Heart right ventricle (tissue), 16 donors: ENCODE data around the gene NRL. TPM values are rescaled to one million over a fixed set of nuclear protein-coding genes. Genes with fewer than 3 reads are reported as not detected.

ENCODE experiments used
- ATAC-seq, 8 donors: fragments of 200-7000 bp; cut with Tn5 transposase; one replicate each; pipeline ENCODE4 v1.9.1; 2020; ENCODE audit warnings: mild to moderate bottlenecking in 8 of 8, moderate library complexity in 8 of 8, moderate number of reproducible peaks in 1 of 8
- DNase-seq, 2 donors: peaks; one replicate each; pipeline ENCODE4 v3.0.0-alpha.2; 2020
- H3K27ac ChIP-seq, 10 donors: fragments of 200-600 bp; sonication (generic) in 2 of 10; one replicate each; pipeline versions ENCODE4 v1.5.0 to v1.8.0; 2020 to 2022; ENCODE audit warnings: mild to moderate bottlenecking in 3 of 10
- H3K27me3 ChIP-seq, 7 donors: fragments of 200-600 bp; one replicate each; pipeline ENCODE4 v1.8.0; 2021 to 2022; ENCODE audit warnings: mild to moderate bottlenecking in 2 of 7
- H3K36me3 ChIP-seq, 9 donors: fragments of 200-600 bp; sonication (generic) in 1 of 9; one replicate each; pipeline versions ENCODE4 v1.5.0 to v1.8.0; 2020 to 2022; ENCODE audit warnings: mild to moderate bottlenecking in 2 of 9
- H3K4me1 ChIP-seq, 9 donors: fragments of 200-600 bp; sonication (generic) in 1 of 9; one replicate each; pipeline versions ENCODE4 v1.5.0 to v1.8.0; 2020 to 2022; ENCODE audit warnings: mild to moderate bottlenecking in 4 of 9
- H3K4me3 ChIP-seq, 10 donors: fragments of 200-600 bp; sonication (generic) in 2 of 10; one replicate each; pipeline versions ENCODE4 v1.5.0 to v1.8.0; 2020 to 2022; ENCODE audit warnings: mild to moderate bottlenecking in 7 of 10, moderate library complexity in 2 of 10
- H3K9me3 ChIP-seq, 11 donors: fragments of 200-600 bp in 10 of 11; sonication (generic) in 2 of 11; one replicate each; pipeline versions ENCODE4 v1.5.0 to v1.8.0; 2013 to 2022; ENCODE audit warnings: mild to moderate bottlenecking in 2 of 11, control low read depth in 1 of 11, moderate library complexity in 1 of 11
- CTCF ChIP-seq, 9 donors: fragments of 200-600 bp; sonication (generic) in 2 of 9; IDR thresholded peaks; one replicate each; pipeline versions ENCODE4 v1.5.0 to v1.8.0; 2021 to 2022; ENCODE audit warnings: antibody characterized with exemption in 9 of 9, mild to moderate bottlenecking in 5 of 9, moderate library complexity in 1 of 9
- WGBS, 2 donors: extraction: QIAGEN DNeasy Blood & Tissue Kit; methylation state at CpG; one replicate each; pipeline ENCODE4 v1.1.7; 2013; ENCODE audit warnings: inconsistent platforms in 1 of 2; 5-methylcytosine and 5-hydroxymethylcytosine counted together
- intact Hi-C, 10 donors: fragments of 100-400 bp; cut with DNase I; formaldehyde crosslinking; loops; one replicate each; pipeline versions ENCODE4 v1.11.1 to v1.14.2; 2022
- polyA plus RNA-seq, 2 donors: library from polyadenylated mRNA; stranded (reverse); fragments of 200-250 nt; gene quantifications; one replicate each; pipeline ENCODE4 v1.2.3, GENCODE V29; 2013
- total RNA-seq, 10 donors: library from RNA; stranded (reverse); fragmentation: NEBNext Ultra II Directional in 3 of 10; extraction: Animal tissue kit (Norgen Biotek cat#: 25700) in 3 of 10; gene quantifications; one replicate each; pipeline versions ENCODE4 v1.2.1 to v1.2.4, GENCODE V29; 2021 to 2023
- donor health status: Arrhythmogenic right ventricular cardiomyopathy.
- donor health status: ischemic (EF 13 %, LVEDD 7.1; RV severe dilation, severe dysfunction).
- donor health status: healthy with polysubstance abuse.
- donor health status: DM: no; HTN: yes; CAD: no.
- donor health status: DM: no; HTN: no; CAD: no.
- donor health status: ischemic (EF 25% LVEDD 6.9; RV normal size, moderate dysfunction).
- donor health status: ischemic (EF 25% LVEDD 5.7; RV mildly dilated, moderate dysfunction).
- donor health status: healthy.
- donor health status: DM: yes; HTN: yes; CAD: no.
- donor health status: Ischemic cardiomyopathy.
- donor health status: ischemic (EF 35%, LVEDD 5.7; RV mildly dilated, moderate dysfunction).
- donor health status: nonischemic (EF 11% LVEDD 7.7; RV severe dilation, severe dysfunction).
- donor health status: DM: yes; HTN: yes; CAD: no.
- donor health status: PGD.
- donor health status: ischemic (EF 29% LVEDD 5.4; RV normal size, mild dysfunction).
- donor health status: nonischemic (EF 23%, LVEDD 6.1; RV moderate dilation, normal function).

Gene NRL
- total and polyA plus RNA-seq, 12 donors, result 1.5 to 3.5 (median 2.2) TPM

DNA sequence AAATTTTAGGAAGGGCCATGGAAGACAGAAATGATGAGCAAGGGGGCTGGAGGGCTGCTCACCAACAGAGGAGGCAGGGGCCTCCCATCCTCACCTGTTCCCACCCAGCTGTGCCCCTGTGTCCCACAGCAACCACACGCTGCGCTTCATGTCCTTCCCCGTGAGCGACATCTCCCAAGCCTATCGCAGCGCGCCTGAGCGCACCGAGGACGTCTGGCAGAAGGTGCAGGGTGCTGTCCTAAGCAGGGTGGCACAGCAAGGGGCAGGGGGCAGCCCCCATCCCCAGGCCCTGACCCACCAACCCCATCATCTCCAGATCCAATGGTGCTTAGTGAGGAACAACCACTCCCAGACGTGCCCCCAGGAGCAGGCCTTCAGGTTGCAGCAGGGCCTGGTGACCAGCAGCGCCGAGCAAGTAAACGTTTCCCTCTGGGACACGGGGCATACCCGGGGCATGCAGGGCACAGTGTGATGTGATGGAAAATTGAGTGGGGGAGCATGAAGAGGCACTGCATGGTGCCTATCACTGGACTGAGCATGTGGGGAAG, 54.8 kb downstream of the NRL start:
- intact Hi-C loops, result loop anchor here (2.0 to 5.0 kb wide), 9 partner anchors 29 to 101 kb away; partner anchors contain the start of genes PCK2 (in 3 of the 10) and IRF9 (in 2 of the 10)
- Histone ChIP-seq H3K4me3 (no peak overlapping the region), H3K4me1 (peaks cover 0 to 3% (median 0%) of the 10 kb centered on the region in 9 donors), H3K9me3 (no peaks in the 10 kb centered on the region), H3K27ac (no peak overlapping the region), H3K27me3 (no peaks in the 10 kb centered on the region), H3K36me3 (no peaks in the 10 kb centered on the region)
- no peak for TF ChIP-seq CTCF (IDR thresholded peaks at IDR 0.05)
- ATAC-seq (no peak), DNase-seq (no peak)
- 93 to 94% methylated on average over 16 of the region's 16 CpGs for WGBS, 2 donors

- Histone ChIP-seq H3K4me1 (peaks cover 0 to 3% (median 0%) of the 10 kb centered on the region in 9 donors), H3K27ac (no peak overlapping the region), H3K9me3 (no peaks in the 10 kb centered on the region), H3K36me3 (no peaks in the 10 kb centered on the region), H3K4me3 (no peak overlapping the region), H3K27me3 (peaks cover 0 to 4% (median 0%) of the 10 kb centered on the region in 7 donors)
- no peak for ATAC-seq
- no peak for TF ChIP-seq CTCF (IDR thresholded peaks at IDR 0.05)
- WGBS, 2 donors, result 90 to 91% methylated on average over 10 of the region's 10 CpGs
- intact Hi-C loops, result loop anchor here in 9 of 10 donors (1.0 to 5.0 kb wide), 10 partner anchors 30 to 102 kb away; partner anchors contain the start of genes PCK2 (in 3 of the 9) and IRF9 (in 2 of the 9)
- no peak for DNase-seq
These were observed 55.7 kb downstream of the NRL start for GRCh38 chr14:24058951-24059475.

DNA sequence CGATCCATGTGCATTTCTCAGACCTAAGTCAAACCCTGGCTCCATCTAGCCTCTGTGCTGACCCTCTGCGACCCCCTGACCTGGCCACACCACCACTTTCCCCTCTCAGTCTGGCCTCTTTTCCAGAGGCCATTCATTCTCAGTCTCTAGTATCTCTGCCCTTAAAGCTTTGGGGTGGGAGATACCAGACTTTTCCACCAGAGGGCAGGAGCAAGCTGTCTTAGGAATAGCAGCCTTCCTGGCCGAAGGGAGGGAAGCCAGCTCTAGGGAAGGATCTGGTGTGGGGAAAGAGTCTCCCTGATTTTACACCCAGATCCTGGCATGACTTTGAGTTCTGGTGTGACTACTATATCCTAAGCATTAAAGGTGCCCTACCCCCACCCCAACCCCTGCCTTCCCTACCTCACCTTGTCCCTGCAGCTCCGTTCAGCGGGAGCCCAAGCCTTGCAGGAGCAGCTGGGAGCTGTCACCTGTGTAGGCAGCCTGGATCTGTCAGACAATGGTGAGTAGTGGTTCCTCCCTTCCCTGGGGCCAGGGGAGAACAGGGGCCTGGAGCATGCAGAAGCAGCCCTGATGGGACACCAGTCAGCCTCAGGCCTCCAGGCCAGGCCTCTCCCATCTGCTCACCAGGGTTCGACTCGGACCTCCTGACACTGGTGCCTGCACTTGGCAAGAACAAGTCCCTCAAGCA, 56.3 kb downstream of the NRL start:
- Histone ChIP-seq H3K4me1 (peaks cover 0 to 3% (median 0%) of the 10 kb centered on the region in 9 donors), H3K4me3 (no peak overlapping the region), H3K36me3 (no peaks in the 10 kb centered on the region), H3K9me3 (no peaks in the 10 kb centered on the region), H3K27ac (no peak overlapping the region), H3K27me3 (peaks cover 0 to 6% (median 0%) of the 10 kb centered on the region in 7 donors)
- peak; percentile 29 to 42 for DNase-seq
- peak; percentile 48 to 94 (median 77) for TF ChIP-seq CTCF (IDR thresholded peaks at IDR 0.05)
- 44 to 57% methylated on average over 7 of the region's 7 CpGs for WGBS, 2 donors
- intact Hi-C loops, result loop anchor here in 9 of 10 donors (1.0 to 5.0 kb wide), 10 partner anchors 30 to 102 kb away; partner anchors contain the start of genes PCK2 (in 3 of the 9) and IRF9 (in 2 of the 9)
- ATAC-seq, result peak; percentile 68 to 91 (median 83)

DNA sequence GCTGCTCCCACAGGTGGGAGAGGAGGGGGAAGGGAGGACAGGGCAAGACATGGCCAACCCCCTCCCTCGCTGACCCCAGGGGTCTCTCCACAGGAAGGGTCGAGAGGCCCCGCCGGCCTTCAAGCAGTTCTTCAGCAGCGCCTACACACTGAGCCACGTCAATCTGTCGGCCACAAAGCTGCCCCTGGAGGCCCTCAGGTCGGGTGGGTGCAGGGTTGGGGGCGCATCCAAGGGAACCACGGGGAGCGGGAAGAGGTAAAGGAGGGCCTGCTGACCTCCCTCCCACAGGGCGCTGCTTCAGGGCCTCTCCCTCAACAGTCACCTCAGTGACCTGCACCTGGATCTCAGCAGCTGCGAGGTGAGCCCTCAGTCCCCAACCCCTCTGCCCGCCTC, 56.9 kb downstream of the NRL start:
- no peak for TF ChIP-seq CTCF (IDR thresholded peaks at IDR 0.05)
- H3K9me3 ChIP-seq, result no peaks in the 10 kb centered on the region
- H3K27ac ChIP-seq, result no peak overlapping the region
- H3K4me1 ChIP-seq, result peaks cover 0 to 4% (median 0%) of the 10 kb centered on the region in 9 donors
- no peak overlapping the region for H3K4me3 ChIP-seq
- WGBS, 2 donors, result 57 to 60% methylated on average over 14 of the region's 14 CpGs
- H3K27me3 ChIP-seq, result peaks cover 0 to 6% (median 0%) of the 10 kb centered on the region in 7 donors
- intact Hi-C loops, result loop anchor here in 9 of 10 donors (1.0 to 5.0 kb wide), 10 partner anchors 31 to 103 kb away; partner anchors contain the start of genes PCK2 (in 3 of the 9) and IRF9 (in 2 of the 9)
- no peaks in the 10 kb centered on the region for H3K36me3 ChIP-seq
- ATAC-seq, result peak in 3 of 8 donors; percentile 2 to 18 (median 8)
- DNase-seq, result no peak
